GM19043 (cell line): ENCODE results near the gene PTDSS2.

Experiments used
- ATAC-seq: cut with Tn5 transposase; IDR thresholded peaks from one replicate; pipeline ENCODE4 v1.9.1; 2021; ENCODE audit warnings: low read depth; ENCODE audit not compliant: unreplicated experiment

Gene PTDSS2

DNA sequence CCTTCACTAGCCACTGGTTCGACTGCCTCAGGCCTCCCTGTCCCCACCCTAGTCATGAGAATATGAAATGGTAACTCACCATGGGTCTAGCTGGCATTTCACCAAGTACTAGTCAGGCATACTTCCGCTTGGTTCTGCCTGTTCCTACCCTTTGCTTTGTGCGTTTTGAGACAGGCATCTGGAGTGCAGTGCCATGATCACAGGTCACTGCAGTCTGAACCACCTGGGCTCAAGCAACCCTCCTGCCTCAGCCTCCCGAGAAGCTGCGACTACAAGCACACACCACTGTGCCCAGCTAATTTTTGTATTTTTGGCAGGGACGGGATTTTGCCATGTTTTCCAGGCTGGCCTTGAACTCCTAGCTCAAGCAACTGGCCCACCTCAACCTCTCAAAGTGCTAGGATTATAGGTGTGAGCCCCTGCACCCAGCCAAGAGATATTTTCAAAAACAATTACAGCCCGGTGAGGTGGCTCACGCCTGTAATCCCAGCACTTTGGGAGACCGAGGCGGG is 71.2 kb downstream of the PTDSS2 start:
- ATAC-seq, result no peak

DNA sequence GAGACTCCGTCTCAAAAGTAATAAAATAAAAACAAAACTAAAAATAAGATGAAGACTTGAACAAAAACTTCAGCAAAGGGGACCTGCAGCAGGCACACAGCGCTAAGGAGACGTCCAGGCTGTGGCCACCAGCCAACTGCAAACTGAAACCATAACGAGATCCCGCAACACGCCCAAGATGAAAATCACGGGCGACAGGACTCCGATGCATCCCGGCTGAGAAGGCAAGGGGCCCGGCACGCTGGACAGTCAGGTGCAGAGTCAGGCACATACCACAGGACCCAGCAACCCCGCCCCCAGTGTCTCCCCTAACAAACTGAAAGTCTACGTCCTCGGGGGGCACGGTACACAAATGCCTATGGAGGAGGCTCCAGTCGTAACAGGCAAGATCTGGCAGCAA is 76.1 kb downstream of the PTDSS2 start:
- ATAC-seq, result no peak

- no peak for ATAC-seq
These were observed 78.2 kb downstream of the PTDSS2 start for GRCh38 chr11:528166-528814.

GRCh38 chr11:528815-529727 is 79.0 kb downstream of the PTDSS2 start:
- no peak for ATAC-seq

DNA sequence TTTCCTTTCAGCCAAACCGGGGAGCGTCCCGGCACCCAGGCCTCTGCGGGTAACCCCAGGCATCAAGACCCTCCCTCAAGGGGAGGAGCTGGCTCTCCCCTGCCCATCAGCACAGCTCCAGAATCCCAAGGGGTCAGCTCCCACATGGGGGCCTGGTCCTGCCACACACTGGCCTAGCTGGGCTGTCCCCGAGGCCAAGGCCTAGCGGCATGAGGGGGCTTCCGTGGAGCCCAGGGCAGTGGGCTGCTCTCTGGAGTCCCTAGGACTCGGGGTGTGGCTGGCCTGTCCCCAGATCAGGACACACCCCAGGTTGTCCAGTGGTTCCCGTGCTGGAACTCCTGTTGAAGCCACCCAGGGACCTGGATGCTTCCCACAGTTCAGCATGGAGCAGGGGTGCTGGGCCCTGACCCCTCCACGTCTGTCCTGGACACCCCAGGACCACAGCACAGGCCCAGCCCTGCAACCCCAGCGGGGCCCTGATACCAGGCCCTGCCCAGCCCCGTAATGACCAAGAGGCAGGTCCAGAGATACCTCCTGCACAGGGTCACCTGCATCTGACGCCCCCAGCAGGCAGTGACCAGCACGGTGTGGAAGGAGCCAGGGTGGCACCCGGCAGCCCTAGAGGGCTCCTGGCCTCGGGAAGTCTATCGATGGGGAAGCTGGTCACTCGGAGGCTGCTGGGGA is 79.8 kb downstream of the PTDSS2 start:
- no peak for ATAC-seq

GRCh38 chr11:530960-531831 is 81.1 kb downstream of the PTDSS2 start:
- ATAC-seq, result no peak

GRCh38 chr11:531919-532526 is 81.9 kb downstream of the PTDSS2 start:
- no peak for ATAC-seq

DNA sequence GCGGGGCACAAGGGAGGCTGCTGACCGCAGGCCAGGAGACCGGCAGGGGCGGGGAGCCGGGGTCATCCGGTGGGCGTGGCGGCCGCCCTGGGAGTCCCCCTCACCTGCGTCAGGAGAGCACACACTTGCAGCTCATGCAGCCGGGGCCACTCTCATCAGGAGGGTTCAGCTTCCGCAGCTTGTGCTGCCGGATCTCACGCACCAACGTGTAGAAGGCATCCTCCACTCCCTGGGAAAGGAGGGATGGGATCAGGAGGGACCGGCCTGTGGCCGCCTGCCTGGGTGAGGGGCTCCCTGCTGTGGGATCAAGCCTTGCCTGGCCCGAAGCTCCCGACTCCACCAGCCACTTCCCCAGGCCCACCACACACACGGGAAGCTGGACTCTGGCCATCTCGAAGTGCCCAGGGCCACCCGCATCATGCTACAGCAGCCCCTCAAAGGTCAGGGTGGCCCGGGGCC is 82.5 kb downstream of the PTDSS2 start:
- no peak for ATAC-seq

DNA sequence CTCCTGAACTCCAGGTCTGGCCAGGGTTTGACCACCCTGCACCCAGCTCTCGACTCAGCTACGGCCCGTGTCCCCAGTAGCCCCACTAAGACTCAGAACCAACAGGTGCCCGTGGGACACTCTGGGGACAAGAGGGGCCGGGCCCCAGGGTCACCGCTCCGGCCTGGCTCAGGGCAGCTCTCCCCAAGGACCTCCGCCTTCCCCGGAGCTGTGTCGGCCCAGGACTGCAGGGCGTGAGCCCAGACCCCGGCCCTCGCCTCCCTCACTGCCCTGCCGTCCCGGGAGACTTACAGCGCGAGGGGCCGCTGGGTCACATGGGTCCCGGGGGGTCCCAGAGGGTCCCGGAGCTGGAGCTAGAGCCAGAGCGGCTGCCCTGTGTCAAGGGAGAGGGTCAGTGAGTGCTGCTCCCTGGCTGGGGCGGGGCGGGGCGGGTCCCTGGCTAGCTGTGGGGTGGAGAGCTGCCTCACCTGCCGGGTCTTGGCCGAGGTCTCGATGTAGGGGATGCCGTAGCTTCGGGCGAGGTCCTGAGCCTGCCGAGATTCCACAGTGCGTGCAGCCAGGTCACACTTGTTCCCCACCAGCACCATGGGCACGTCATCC is 83.0 kb downstream of the PTDSS2 start:
- ATAC-seq, result no peak

- ATAC-seq, result no peak
These were observed 83.7 kb downstream of the PTDSS2 start for GRCh38 chr11:533586-534395.

DNA sequence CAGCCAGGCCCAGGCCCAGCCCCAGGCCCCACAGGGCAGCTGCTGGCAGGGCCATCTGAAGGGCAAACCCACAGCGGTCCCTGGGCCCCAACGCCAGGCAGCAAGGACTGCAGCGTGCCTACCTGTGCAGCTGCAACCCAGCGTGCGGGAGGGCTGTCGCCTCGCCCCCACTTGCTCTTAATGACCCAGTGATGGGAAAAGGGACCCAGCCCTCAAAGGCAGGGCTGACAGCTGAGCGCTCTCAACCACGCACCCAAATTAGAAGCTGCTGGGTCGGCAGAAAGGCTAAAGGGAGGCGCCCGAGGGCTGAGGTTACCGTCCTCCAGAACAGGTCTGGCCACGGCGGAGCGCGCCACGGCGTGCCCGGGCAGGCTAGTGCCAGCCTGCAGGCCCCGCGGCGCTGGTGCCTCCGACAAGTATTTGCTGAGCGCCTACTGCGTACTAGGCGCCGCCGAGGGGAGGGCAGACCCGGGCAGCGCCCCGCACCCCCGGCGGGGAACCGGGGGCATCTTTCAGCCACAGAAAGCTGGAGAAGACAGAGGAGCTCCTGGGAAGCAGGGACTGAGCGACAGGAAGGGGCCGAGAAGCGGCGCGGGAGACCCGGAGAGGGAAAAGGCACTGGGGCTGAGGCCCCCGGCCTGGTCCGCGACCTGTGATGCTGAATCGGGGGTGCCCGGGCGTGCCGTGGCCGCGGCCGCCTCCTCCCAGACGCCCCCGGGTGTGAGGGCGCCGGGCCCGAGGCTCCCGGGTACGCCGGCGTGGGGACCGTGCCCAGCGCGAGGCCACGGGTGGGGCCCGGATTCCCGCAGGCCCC is 84.5 kb downstream of the PTDSS2 start:
- no peak for ATAC-seq

DNA sequence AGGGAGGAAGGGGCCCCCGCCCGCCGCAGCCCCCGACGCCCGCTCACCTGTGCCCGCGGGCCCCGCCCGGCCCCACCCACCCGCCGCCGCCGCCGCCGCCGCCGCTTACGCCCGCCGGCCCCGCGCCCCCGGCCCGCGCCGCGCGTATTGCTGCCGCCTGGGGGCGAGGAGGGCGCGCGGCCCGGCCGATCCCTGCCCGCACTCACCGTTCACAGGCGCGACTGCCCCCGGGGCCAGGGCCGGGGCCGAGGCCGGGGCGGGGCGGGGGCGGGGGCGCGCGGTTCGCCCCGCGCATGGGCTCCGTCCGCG is 85.1 kb downstream of the PTDSS2 start:
- ATAC-seq, result peak; percentile 15

GRCh38 chr11:535519-536454 is 85.7 kb downstream of the PTDSS2 start, which contains the start of gene HRAS:
HRAS (minus strand) TSS chr11:535576.
- ATAC-seq, result peak; percentile 83

DNA sequence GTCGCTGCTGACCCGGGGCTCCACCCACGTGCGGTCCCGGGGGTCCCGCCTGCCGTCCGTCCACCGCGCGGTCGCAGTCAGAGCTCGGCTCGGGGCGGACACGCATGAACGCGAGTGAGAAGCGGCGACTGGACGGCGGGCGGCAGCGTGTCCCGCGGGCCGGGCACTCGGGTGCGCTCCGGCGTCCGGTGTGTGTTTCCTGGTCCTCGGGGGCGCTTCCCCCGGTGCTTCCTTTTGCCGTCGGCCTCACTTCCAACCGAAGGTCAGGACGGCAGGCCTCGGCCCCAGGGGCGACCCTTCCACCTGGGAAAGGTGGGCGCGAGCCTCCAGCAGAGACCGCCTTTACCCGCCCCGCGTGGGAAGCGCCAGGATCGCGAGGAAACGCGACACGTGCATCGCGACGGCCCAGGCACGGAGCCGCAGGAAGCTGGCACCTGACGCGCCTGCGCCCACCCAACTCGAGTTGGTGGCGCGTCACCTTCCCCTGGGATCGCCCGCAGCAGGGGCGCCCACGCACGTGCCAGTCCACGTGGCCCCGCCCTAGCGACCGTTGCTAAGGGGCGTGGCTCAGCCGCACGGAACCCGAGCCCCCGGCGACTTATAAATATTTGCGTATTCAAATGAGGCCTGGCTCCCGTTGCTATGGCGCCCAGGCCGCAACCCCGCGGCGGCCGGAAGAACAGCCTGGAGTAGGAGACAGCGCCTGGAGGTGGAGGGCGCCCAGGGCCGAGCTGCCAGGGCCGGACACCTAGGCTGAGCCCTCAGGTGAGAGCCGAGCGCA is 87.0 kb downstream of the PTDSS2 start, which contains the start of gene LRRC56:
Gene LRRC56 (plus strand): TSS at position 687 of the 781 bp plus-strand sequence. CDS start 3,158 bp downstream, outside the sequence.
- peak; percentile 59 for ATAC-seq

GRCh38 chr11:537622-538430 is 87.7 kb downstream of the PTDSS2 start:
- ATAC-seq, result no peak
